Dendritic cell treated with granulocyte-macrophage colony-stimulating factor and Interleukin-4, amounts not matched to agents 40 ng/mL and 50 ng/mL, for 4 days (primary cell): ENCODE data around the gene NHEJ1.

Experiments
- H3K27ac Mint-ChIP-seq: one replicate; pipeline ENCODE4 v1.8.0; 2022; ENCODE audit warnings: mild to moderate bottlenecking, mixed read lengths
- H3K27me3 Mint-ChIP-seq: one replicate; pipeline ENCODE4 v1.8.0; 2022; ENCODE audit warnings: mild to moderate bottlenecking, mixed read lengths
- H3K36me3 Mint-ChIP-seq: one replicate; pipeline ENCODE4 v1.8.0; 2022; ENCODE audit warnings: low read depth, mixed read lengths
- H3K4me1 Mint-ChIP-seq: one replicate; pipeline ENCODE4 v1.8.0; 2022; ENCODE audit warnings: low read depth, mixed read lengths
- H3K4me3 Mint-ChIP-seq: one replicate; pipeline ENCODE4 v1.8.0; 2022; ENCODE audit warnings: mild to moderate bottlenecking, moderate library complexity, mixed read lengths
- H3K9me3 Mint-ChIP-seq: one replicate; pipeline ENCODE4 v1.8.0; 2022; ENCODE audit warnings: mixed read lengths
- intact Hi-C: fragments of 100-400 bp; cut with micrococcal nuclease; formaldehyde crosslinking; loops from one replicate; pipeline ENCODE4 v1.15.0; 2022

Gene NHEJ1

DNA sequence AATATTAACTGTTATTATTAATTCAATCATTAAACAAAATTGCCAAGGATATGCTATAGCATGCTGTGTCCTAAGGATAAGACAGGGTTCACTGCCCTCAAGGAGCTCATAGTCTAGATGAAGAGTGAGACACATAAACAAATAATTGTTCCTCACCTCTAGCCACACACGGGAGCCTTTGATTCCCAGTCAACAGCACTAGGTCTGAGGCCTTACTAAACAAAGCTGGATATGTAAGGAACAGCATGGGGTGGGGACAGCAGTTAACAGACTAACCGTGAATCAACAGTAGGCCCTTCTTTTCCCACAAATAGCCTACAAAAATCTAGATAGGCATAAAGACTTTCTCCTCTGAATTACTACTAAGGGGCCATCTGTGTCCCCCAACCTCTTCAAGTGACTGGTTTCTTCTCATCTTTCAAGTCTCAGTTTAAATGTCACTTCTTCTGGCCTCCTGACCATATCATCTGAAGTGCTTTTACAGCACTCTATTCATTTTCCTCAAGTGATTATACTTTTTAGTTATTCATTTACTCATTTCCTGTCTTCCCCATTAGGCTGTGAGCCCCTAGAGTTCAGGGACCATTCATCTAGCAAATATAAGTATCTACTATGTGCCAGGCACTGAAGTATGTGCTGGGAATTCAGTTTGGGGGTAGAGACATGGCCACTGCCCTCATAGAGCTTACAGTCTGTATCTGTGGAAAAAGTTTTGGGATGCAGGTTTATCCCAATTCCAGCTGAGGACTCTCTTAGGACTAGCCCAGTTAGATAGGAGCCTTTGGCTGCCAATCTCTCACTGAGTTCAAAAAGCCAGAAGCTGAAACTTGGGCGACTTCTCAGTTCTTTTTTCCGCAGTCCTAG is 69.9 kb downstream of the NHEJ1 start:
- H3K4me1 Mint-ChIP-seq: peaks cover 59% of the 10 kb centered on the region

DNA sequence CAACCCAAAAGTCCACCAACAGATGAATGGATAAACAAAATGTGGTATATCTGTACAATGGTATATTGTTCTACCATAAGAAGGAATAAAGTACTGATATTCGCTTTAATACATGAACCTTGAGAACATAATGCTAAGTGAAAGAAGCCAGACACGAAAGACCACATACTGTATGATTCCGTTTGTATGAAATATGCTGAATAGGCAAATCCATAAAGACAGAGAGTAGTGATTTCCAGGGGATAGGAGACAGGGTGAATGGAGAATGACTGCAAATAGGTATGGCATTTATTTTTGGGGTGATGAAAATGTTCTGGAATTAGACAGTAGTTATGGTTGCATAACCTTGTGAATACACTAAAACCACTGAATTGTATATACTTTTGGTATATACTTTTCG is 71.3 kb downstream of the NHEJ1 start:
- peaks cover 65% of the 10 kb centered on the region for H3K4me1 Mint-ChIP-seq

More for the DNA sequence above, 69.9 kb downstream of the NHEJ1 start:
- H3K27ac Mint-ChIP-seq: no peak overlapping the region
- no peaks in the 10 kb centered on the region for H3K9me3 Mint-ChIP-seq
- H3K27me3 Mint-ChIP-seq: no peaks in the 10 kb centered on the region
- intact Hi-C loops: no loop called here
- no peak overlapping the region for H3K4me3 Mint-ChIP-seq
- H3K36me3 Mint-ChIP-seq: peaks cover 6% of the 10 kb centered on the region

DNA sequence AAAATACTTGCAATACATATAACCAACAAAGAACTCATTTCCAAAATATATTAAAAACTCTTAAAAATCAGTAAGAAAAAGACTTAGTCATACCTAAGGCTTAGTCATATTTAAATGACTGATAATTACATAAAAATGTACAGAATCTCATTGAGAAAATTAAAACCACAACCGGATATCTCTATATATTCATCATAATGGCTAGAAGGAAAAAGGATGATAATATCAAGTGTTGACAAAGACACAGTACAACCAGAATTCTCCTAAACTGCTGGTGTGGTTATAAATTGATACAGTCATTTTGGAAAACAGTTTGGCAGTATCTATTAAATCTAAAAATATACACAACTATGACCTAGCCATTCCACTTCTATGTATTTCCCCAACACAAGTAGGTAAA is 72.8 kb downstream of the NHEJ1 start:
- H3K4me3 Mint-ChIP-seq: no peak overlapping the region
- intact Hi-C loops: no loop called here
- peak overlapping the region; percentile 78 for H3K27ac Mint-ChIP-seq
- no peaks in the 10 kb centered on the region for H3K27me3 Mint-ChIP-seq
- H3K36me3 Mint-ChIP-seq: peaks cover 6% of the 10 kb centered on the region
- H3K4me1 Mint-ChIP-seq: peaks cover 61% of the 10 kb centered on the region
- no peaks in the 10 kb centered on the region for H3K9me3 Mint-ChIP-seq

More for the DNA sequence above, 71.3 kb downstream of the NHEJ1 start:
- intact Hi-C loops: no loop called here
- Mint-ChIP-seq H3K36me3 (peaks cover 6% of the 10 kb centered on the region), H3K9me3 (no peaks in the 10 kb centered on the region), H3K4me3 (no peak overlapping the region), H3K27me3 (no peaks in the 10 kb centered on the region), H3K27ac (no peak overlapping the region)

DNA sequence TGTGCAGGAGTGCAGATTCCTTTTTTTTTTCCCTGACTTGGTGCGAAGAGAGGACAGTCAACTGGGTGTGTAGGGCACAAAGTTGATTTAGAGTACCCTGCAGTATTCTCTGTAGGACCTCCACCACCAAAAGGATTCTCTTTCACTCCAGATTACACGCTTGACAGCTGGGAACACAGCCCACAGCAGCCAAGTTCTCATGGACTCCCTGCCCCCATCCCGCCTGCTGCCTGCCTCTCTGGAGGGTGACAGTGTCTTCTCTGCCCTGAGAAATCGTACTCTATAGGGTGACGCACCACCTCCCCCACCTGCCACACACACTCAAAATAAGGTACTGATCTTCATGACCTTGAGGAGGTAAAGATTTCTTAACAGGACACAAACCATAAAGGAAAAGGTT is 73.3 kb downstream of the NHEJ1 start:
- H3K27me3 Mint-ChIP-seq: no peaks in the 10 kb centered on the region
- H3K36me3 Mint-ChIP-seq: peaks cover 6% of the 10 kb centered on the region
- peaks cover 66% of the 10 kb centered on the region for H3K4me1 Mint-ChIP-seq
- H3K27ac Mint-ChIP-seq: peak overlapping the region; percentile 78
- intact Hi-C loops: no loop called here
- no peak overlapping the region for H3K4me3 Mint-ChIP-seq
- no peaks in the 10 kb centered on the region for H3K9me3 Mint-ChIP-seq

DNA sequence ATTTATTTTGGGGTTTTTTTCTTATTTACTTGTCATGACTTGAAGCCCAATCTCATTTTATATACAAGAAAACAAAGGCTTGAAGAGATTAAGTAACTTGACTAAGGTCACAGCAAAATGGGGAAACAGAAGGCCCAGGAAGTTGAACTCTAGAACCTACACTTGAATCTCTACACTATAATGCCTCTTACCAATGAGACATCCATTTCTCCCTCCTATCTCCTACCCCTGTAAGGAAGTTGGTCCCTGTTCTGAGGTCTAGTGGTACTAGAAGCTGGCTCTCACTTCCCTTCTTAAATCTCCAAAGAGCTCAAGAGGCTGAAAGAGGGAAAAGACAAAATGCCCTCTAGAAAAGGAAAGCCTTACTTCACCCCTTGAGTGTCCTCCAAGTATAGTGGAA is 74.4 kb downstream of the NHEJ1 start:
- H3K4me3 Mint-ChIP-seq: no peak overlapping the region
- H3K27ac Mint-ChIP-seq: peak overlapping the region; percentile 78
- H3K4me1 Mint-ChIP-seq: peaks cover 73% of the 10 kb centered on the region
- H3K36me3 Mint-ChIP-seq: peaks cover 6% of the 10 kb centered on the region
- no peaks in the 10 kb centered on the region for H3K27me3 Mint-ChIP-seq
- intact Hi-C loops: no loop called here
- H3K9me3 Mint-ChIP-seq: no peaks in the 10 kb centered on the region

DNA sequence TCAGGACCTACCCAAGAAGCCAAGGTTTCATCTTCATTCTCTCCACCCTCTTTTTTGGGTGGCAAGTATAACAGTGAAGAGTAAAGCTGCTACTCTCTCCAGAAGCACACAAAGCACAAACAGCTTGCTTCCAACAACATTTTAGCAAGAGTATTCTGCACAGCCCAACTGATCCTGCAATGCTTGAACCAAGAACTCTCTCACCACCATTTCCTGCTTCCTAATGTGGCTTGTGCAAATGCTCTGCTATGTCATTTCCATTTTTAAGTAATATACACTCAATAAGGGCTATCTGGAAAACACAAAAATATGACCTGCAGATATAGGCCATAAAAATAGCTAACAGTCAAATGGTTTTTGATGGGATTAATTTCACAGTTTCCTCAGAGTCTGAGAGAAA is 75.8 kb downstream of the NHEJ1 start:
- Mint-ChIP-seq H3K4me3 (no peak overlapping the region), H3K27me3 (no peaks in the 10 kb centered on the region), H3K36me3 (peaks cover 6% of the 10 kb centered on the region), H3K9me3 (no peaks in the 10 kb centered on the region), H3K4me1 (peaks cover 73% of the 10 kb centered on the region), H3K27ac (no peak overlapping the region)
- intact Hi-C loops: no loop called here

DNA sequence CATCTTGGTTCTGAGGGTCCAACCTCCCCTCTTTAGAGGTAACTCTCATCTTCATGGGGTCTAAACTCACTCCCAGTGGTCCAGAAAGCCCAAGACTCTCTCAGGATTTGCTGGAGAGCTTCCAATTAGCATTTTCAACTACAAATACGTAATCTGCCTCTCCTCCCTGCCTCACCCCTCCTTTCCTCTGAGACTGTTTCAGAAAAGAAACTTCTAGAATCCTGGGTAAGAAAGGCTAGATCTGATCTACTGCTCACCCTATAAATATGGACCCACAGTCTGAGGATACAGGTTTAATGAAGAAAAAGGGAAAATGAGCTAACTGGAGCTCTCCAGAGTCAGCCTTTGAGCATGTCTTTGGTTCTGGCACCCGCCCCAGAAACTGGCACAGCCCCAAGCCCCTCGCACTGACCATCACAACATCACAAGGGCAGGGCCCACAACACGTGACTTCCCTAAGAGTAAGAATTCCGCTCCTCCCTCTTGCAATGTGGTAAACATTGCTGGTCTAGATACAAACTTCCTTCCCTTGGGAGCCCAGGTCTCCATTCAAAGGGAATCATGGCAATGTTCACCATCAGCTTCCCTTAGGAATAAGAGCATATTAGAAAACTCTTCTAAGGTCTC is 78.2 kb downstream of the NHEJ1 start:
- Mint-ChIP-seq H3K27me3 (no peaks in the 10 kb centered on the region), H3K27ac (peak overlapping the region; percentile 60), H3K4me1 (peaks cover 88% of the 10 kb centered on the region), H3K4me3 (no peak overlapping the region), H3K9me3 (no peaks in the 10 kb centered on the region), H3K36me3 (peaks cover 2% of the 10 kb centered on the region)
- intact Hi-C loops: no loop called here

DNA sequence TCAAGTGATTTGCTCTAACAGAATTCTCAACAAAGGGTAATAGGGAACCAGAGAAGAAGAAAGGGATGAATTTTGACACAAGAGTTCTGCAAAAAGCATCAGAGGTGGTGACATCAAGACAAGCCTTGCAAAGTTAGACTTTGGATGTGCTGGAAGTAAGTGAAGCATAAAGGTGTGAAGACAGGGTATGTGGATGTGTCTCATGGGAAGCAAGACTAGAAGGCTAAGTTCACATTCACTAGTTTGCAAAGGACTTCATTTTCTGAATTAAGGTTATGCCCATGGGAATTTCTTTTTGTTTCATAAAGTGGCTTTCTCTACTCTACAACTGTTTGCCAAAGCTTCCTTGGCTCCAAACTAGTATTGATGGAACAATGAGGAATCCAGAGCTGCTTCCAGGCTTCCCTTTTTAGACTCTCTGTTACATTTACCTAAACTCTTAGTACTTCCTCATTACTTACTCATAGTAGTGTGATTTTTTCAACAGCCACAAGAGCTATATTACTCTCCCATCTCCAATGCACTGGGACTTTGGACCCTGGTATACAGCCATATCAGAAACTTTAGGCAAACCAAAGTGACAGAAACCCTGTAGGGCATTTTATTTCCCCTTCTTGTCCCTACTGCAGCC is 78.8 kb downstream of the NHEJ1 start:
- no peaks in the 10 kb centered on the region for H3K27me3 Mint-ChIP-seq
- no peaks in the 10 kb centered on the region for H3K9me3 Mint-ChIP-seq
- peaks cover 88% of the 10 kb centered on the region for H3K4me1 Mint-ChIP-seq
- H3K36me3 Mint-ChIP-seq: peaks cover 9% of the 10 kb centered on the region
- no peak overlapping the region for H3K4me3 Mint-ChIP-seq
- intact Hi-C loops: no loop called here
- H3K27ac Mint-ChIP-seq: peak overlapping the region; percentile 60

DNA sequence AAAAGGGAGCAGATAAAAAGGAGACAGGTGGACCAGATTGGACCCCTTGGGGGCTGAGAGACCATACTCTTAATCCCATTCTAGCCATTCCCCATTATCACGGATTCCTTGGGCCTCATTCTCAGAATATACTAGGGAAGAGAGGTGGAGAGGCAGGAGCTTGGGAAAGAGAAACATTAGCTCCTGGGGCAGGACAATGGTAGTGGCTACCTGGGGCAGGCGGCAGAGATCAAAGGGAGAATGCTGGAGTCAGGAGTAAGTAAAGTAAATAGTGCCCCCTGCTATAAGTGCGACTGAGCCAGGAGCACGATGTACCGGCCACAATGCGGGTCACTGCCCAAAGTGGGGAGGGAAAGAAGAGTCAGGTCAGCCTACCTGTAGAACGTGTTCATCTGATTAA is 79.5 kb downstream of the NHEJ1 start:
- Mint-ChIP-seq H3K27ac (no peak overlapping the region), H3K36me3 (peaks cover 12% of the 10 kb centered on the region), H3K4me3 (no peak overlapping the region), H3K27me3 (no peaks in the 10 kb centered on the region), H3K4me1 (peaks cover 88% of the 10 kb centered on the region), H3K9me3 (no peaks in the 10 kb centered on the region)
- intact Hi-C loops: no loop called here

DNA sequence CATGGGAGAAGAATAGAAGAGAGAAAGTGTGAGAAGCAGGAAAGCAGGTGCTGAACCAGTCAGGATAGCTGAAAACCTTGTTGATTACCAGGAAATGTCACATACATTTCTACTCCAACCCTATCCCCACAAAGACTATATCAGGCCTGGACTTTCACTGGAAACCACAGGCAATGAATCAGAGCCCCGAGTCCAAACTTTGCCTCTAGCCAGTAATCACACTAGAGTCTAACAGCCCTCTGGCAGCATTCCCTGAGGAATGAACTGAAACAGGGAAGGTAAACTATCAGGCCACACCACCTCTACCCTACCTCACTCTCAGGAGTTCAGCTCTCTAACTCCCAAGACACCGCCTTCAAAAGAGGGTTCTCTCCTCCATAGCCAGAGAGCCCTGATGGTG is 81.2 kb downstream of the NHEJ1 start:
- peaks cover 85% of the 10 kb centered on the region for H3K4me1 Mint-ChIP-seq
- intact Hi-C loops: no loop called here
- H3K9me3 Mint-ChIP-seq: no peaks in the 10 kb centered on the region
- H3K27ac Mint-ChIP-seq: peak overlapping the region; percentile 57
- no peak overlapping the region for H3K4me3 Mint-ChIP-seq
- peaks cover 18% of the 10 kb centered on the region for H3K36me3 Mint-ChIP-seq
- H3K27me3 Mint-ChIP-seq: no peaks in the 10 kb centered on the region

DNA sequence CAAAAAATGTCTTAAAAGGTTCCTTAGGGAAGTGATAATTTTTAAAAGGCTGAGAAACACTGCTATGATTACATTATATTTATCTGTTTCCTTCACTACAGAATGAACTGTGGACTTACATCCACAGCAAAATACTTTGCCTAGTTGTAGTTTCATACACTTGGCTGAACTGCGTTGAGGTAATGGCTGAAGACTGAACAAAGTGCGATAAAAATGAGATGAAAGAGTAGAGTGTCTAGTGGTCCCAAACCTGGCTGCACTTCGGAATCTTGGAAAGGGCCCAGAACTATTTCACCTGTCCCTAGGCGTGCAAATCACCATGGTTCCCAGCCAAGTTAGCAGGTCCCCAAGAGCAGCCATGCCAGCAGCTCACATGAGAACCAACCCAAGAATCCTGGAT is 81.7 kb downstream of the NHEJ1 start:
- H3K27ac Mint-ChIP-seq: peak overlapping the region; percentile 57
- intact Hi-C loops: no loop called here
- H3K9me3 Mint-ChIP-seq: no peaks in the 10 kb centered on the region
- H3K27me3 Mint-ChIP-seq: no peaks in the 10 kb centered on the region
- no peak overlapping the region for H3K4me3 Mint-ChIP-seq
- peaks cover 82% of the 10 kb centered on the region for H3K4me1 Mint-ChIP-seq
- H3K36me3 Mint-ChIP-seq: peaks cover 22% of the 10 kb centered on the region

DNA sequence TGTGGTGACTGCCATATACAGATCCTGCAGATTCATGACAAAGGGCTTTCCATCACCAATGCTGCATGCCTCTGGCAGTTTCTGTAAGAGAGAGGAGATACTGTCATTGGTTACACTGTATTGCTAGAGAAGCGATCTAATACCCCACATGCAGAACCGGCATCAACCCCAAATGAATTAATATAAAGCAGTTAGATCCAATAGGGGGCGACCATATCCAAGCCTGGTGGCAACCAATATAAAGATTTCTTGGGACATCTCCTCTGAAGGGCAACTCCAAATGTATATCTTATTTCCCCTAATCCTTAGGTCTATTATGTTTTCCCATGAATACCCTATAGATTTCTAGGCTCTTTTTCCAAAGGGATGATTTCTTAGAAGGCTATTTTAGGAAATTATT is 82.5 kb downstream of the NHEJ1 start:
- H3K36me3 Mint-ChIP-seq: peaks cover 23% of the 10 kb centered on the region
- no peaks in the 10 kb centered on the region for H3K9me3 Mint-ChIP-seq
- intact Hi-C loops: no loop called here
- peaks cover 77% of the 10 kb centered on the region for H3K4me1 Mint-ChIP-seq
- no peaks in the 10 kb centered on the region for H3K27me3 Mint-ChIP-seq
- H3K4me3 Mint-ChIP-seq: no peak overlapping the region
- H3K27ac Mint-ChIP-seq: no peak overlapping the region

DNA sequence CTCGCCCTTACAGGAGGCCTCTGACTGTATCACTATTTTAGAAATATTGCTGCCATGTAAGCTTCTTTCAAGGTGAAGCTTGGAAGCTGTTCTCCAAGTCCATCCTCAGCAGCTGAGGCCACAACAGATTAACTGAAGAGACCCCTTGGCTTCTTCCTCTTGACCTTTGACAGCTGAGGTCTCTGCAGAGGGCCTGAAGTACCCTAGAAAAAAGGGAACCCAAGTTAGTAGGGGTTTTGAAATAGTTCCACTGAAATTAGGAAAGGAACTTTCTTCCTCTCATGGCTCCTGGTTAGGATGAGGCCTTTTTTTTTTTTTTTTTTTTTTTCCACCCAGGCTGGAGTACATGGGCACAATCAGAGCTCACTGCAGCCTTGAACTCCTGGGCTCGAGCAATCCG is 84.4 kb downstream of the NHEJ1 start:
- peak overlapping the region; percentile 80 for H3K27ac Mint-ChIP-seq

DNA sequence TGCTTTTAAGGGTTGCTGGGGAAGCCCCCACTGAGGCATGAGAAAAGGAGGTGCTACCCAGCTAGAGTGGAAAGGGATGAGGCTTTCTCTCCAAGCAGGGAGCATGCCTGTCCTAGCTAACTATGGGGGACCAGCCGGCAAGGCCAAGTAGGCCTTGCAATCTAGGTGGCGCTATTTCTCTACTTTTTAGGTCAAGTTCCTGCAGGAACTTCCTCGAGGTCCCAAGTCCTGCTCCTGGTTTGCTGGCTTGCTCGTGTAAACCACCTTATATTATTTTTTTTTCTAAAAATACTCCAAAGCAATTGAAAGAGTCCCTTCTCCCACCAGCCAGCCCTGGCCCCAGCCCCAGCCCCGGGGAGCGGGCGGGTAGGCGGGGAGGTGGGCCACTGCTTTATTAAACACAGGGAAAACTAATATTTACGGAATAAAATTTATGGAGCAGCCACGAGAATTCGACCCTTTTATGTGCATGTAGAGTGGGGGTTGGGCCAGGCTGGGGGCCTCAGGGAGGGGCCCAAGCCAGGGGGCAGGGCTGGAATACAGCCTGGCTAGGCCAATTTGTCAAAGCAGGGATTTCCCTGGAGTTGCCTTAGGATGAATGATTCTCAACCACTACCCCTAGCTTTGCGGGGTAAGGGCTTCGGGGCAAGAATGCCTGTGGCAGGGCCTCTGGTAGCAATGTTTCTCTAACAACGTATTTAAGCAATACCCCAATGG is 87.0 kb downstream of the NHEJ1 start:
- H3K4me3 Mint-ChIP-seq: no peak overlapping the region
- intact Hi-C loops: loop anchor here (1.0 kb wide), 1 partner anchor 46 kb away; no protein-coding TSS in a partner anchor
- peaks cover 2% of the 10 kb centered on the region for H3K27me3 Mint-ChIP-seq
- H3K36me3 Mint-ChIP-seq: peaks cover 29% of the 10 kb centered on the region
- H3K4me1 Mint-ChIP-seq: peaks cover 38% of the 10 kb centered on the region
- H3K9me3 Mint-ChIP-seq: no peaks in the 10 kb centered on the region
- H3K27ac Mint-ChIP-seq: peak overlapping the region; percentile 25

More for the DNA sequence above, 84.4 kb downstream of the NHEJ1 start:
- H3K27me3 Mint-ChIP-seq: no peaks in the 10 kb centered on the region
- H3K4me3 Mint-ChIP-seq: no peak overlapping the region
- H3K36me3 Mint-ChIP-seq: peaks cover 29% of the 10 kb centered on the region
- H3K9me3 Mint-ChIP-seq: no peaks in the 10 kb centered on the region
- peaks cover 59% of the 10 kb centered on the region for H3K4me1 Mint-ChIP-seq
- intact Hi-C loops: no loop called here
